K562 (cell line): ENCODE results near the gene STRADB. TPM values are rescaled to one million over a fixed set of nuclear protein-coding genes. Genes with fewer than 3 reads are reported as not detected.
A peak's percentile ranks its signal among the peaks of the same experiment; 100 is the strongest.

Experiments
- L3MBTL2 ChIP-seq: fragments of 450-650 bp; IDR thresholded peaks from 2 replicates; pipeline ENCODE4 v1.6.1; 2016; ENCODE audit warnings: mild to moderate bottlenecking, moderate library complexity
- MGA ChIP-seq: fragments of 450-650 bp; IDR thresholded peaks from 2 replicates; pipeline ENCODE4 v1.6.1; 2016; ENCODE audit warnings: mild to moderate bottlenecking, moderate library complexity
- VEZF1 ChIP-seq: fragments of 200-800 bp; sonication (Bioruptor generic); IDR thresholded peaks from 2 replicates; pipeline ENCODE4 v1.6.1; 2017; ENCODE audit warnings: missing genetic modification characterization, missing compliant biosample characterization
- polyA plus RNA-seq, 8 experiments: library from polyadenylated mRNA; depleted of rRNA in 4 of 8; stranded (reverse) in 5 of 8; unstranded in 3 of 8; fragments of >200 nt; fragmentation: Nextera tagmentation in 2 of 8; fragmentation: Illumina TruSeq in 1 of 8; extraction: Ambion mirVana in 2 of 8; extraction: Trizol in 1 of 8; gene quantifications; 2 replicates each; pipeline versions ENCODE4 v1.2.1 to v1.2.3, GENCODE V29; 2011 to 2014; ENCODE audit warnings: inconsistent platforms in 1 of 8, missing spikeins in 1 of 8
- total RNA-seq, 7 experiments: library from RNA; depleted of rRNA in 6 of 7; stranded (reverse); fragments of >200 nt in 6 of 7; fragmentation: Illumina TruSeq in 2 of 7; extraction: Trizol in 2 of 7; gene quantifications; 2 replicates each; pipeline versions ENCODE4 v1.2.1 to v1.2.3, GENCODE V29; 2011 to 2021; ENCODE audit warnings: low replicate concordance in 1 of 7
- TF ChIP-seq, protein P1 (sequence below), 2 experiments: IDR thresholded peaks; 2 replicates each; pipeline ENCODE4 v1.6.1; 2011; ENCODE audit warnings: borderline replicate concordance in 1 of 2, control low read depth in 1 of 2, low read depth in 1 of 2, low read length in 1 of 2, mild to moderate bottlenecking in 1 of 2, mixed read lengths in 1 of 2, moderate library complexity in 1 of 2; ENCODE audit not compliant: insufficient read depth in 1 of 2, insufficient read length in 1 of 2, poor library complexity in 1 of 2, severe bottlenecking in 1 of 2; ENCODE audit errors: extremely low read depth in 1 of 2

STRADB gene
- total and polyA plus RNA-seq, 9 of the 15 experiments (the other 6 are each of a cell fraction or from before 2014, with no cell fraction given): 6.9 to 30.6 (median 15.7) TPM

- TF ChIP-seq MGA: peak; percentile 60; the same call in 1 of the 2 replicates
- TF ChIP-seq, protein P1, sequence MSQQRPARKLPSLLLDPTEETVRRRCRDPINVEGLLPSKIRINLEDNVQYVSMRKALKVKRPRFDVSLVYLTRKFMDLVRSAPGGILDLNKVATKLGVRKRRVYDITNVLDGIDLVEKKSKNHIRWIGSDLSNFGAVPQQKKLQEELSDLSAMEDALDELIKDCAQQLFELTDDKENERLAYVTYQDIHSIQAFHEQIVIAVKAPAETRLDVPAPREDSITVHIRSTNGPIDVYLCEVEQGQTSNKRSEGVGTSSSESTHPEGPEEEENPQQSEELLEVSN (IDR thresholded peaks at IDR 0.05; ENCODE audit: borderline replicate concordance in 1 of 2, extremely low read depth in 1 of 2, insufficient read depth in 1 of 2, insufficient read length in 1 of 2, low read depth in 1 of 2, low read length in 1 of 2, poor library complexity in 1 of 2, severe bottlenecking in 1 of 2): peak in 1 of 2 experiments; percentile 79
- TF ChIP-seq VEZF1 (CRISPR knock-in tag): 0 out of 2 replicates have a peak, but pooled peaks have one; percentile 12
- TF ChIP-seq L3MBTL2: peak; percentile 78
Observed at GRCh38 chr2:201413143-201413542, 38.4 kb upstream of the STRADB start (continued).
